Measurements from ENCODE around the gene TRAK1. TPM values are rescaled to one million over a fixed set of nuclear protein-coding genes. Genes with fewer than 3 reads are reported as not detected.

The TRAK1 gene
- polyA plus RNA-seq, 3 donors = 6.6 to 40.8 (median 7.0) TPM

DNA sequence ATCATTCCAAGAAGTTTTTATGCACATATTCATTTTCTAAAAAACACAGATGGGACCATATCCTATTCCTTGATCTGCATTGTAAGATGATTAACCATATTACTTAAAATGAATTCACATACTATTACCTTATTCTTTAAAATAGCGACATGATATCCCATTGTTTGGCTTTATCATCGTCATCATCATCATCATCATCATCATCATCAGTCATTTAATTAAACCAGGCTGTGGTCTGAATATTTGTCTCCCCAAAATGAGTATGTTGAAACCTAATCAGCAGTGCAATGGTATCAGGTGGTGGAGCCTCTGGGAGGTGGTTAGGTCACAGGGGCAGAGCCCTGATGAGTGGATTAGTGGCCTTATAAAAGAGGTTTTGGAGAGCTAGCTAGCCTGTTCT lies 4.4 kb downstream of the TRAK1 start:
- no peak overlapping the region for H3K4me3 ChIP-seq (replicated peaks in 1 of 3; ENCODE audit: low read depth in 2 of 3, low read length in 3 of 3)
- H3K36me3 Mint-ChIP-seq = peaks cover 40 to 43% of the 10 kb centered on the region in 2 donors
- H3K4me1 ChIP-seq (ENCODE audit: control insufficient read depth in 1 of 2, insufficient read depth in 2 of 2, low read length in 2 of 2) = peaks cover under 1% of the 10 kb centered on the region in 2 donors

DNA sequence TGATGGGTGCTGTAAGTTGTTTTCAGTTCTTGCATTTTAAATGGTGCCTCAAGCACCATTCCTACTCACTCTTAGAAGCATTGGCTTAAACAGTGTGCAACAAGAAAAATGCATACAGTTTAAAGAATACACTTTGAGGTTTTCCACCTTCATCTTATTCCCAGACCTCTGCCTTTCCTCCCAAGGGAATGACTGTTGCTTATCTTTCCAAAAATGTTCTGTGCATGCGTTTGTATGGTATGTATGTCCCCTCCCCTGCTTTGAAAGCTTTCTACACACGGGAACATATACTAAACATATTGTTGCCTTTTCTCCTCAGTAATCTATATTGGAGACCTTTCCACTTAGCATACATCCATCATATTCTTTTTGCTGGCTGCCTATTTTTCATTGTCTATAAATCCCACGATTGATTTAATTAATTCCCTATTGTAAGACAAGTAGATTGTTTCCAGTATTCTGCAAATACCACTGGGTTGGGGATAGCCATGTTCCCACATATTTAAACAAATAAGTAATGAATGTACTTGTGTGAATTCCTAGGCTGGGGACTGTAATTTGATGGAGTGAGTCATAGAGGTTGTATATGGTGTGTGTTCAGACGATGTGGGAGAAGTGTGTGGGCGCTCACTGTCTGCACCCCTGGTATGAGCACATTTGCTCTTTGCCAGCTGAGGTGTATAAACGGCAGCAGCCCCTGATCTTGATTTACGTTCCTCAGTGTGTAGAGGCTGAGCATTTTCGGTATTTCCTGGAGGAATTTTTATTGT lies 5.8 kb downstream of the TRAK1 start:
- Histone ChIP-seq H3K4me1 (ENCODE audit: control insufficient read depth in 1 of 2, insufficient read depth in 2 of 2, low read length in 2 of 2) (peaks cover 13 to 14% of the 10 kb centered on the region in 2 donors), H3K9me3 (replicated peaks in 1 of 2; ENCODE audit: control insufficient read depth in 1 of 2, insufficient read depth in 1 of 2, low read length in 2 of 2) (peaks cover 0 to 2% of the 10 kb centered on the region in 2 donors), H3K4me3 (replicated peaks in 1 of 3; ENCODE audit: low read depth in 2 of 3, low read length in 3 of 3) (no peak overlapping the region), H3K4me2 (replicated peaks; ENCODE audit: extremely low read depth, low read length, poor library complexity, severe bottlenecking) (no peak overlapping the region), H2AFZ (ENCODE audit: insufficient read depth, low read depth, low read length, poor library complexity, severe bottlenecking) (no peak overlapping the region), H3K27ac (ENCODE audit: low read depth in 1 of 2, low read length in 2 of 2) (no peak overlapping the region), H3K36me3 (replicated peaks in 1 of 2; ENCODE audit: control insufficient read depth in 1 of 2, insufficient read depth in 2 of 2, low read length in 2 of 2) (peaks cover 15 to 34% of the 10 kb centered on the region in 2 donors), H4K20me1 (ENCODE audit: insufficient read depth, low read length) (peaks cover 46% of the 10 kb centered on the region), H3K9ac (ENCODE audit: insufficient read depth, low read length, poor library complexity, severe bottlenecking) (no peak overlapping the region), H3K27me3 (ENCODE audit: control insufficient read depth in 2 of 2, insufficient read depth in 2 of 2, low read length in 2 of 2) (no peaks in the 10 kb centered on the region), H3K79me2 (ENCODE audit: insufficient read depth, low read length) (peaks cover 13% of the 10 kb centered on the region)
- WGBS (ENCODE audit: insufficient coverage) = 21% methylated on average over 3 of the region's 8 CpGs
- intact Hi-C loops (cut with micrococcal nuclease) = loop anchor here (5.0 to 10.0 kb wide), 4 partner anchors 80 to 202 kb away; no protein-coding TSS in a partner anchor
- Mint-ChIP-seq H3K4me3 (no peak overlapping the region), H3K27me3 (ENCODE audit: low read depth in 3 of 3) (peaks cover 0 to 4% (median 4%) of the 10 kb centered on the region in 3 donors), H3K36me3 (peaks cover 25 to 28% of the 10 kb centered on the region in 2 donors), H3K4me1 (peaks cover 18% of the 10 kb centered on the region), H3K27ac (no peak overlapping the region), H3K9me3 (peaks cover 0 to 2% (median 2%) of the 10 kb centered on the region in 7 donors)
- no peak for DNase-seq
- TF ChIP-seq, protein P1, sequence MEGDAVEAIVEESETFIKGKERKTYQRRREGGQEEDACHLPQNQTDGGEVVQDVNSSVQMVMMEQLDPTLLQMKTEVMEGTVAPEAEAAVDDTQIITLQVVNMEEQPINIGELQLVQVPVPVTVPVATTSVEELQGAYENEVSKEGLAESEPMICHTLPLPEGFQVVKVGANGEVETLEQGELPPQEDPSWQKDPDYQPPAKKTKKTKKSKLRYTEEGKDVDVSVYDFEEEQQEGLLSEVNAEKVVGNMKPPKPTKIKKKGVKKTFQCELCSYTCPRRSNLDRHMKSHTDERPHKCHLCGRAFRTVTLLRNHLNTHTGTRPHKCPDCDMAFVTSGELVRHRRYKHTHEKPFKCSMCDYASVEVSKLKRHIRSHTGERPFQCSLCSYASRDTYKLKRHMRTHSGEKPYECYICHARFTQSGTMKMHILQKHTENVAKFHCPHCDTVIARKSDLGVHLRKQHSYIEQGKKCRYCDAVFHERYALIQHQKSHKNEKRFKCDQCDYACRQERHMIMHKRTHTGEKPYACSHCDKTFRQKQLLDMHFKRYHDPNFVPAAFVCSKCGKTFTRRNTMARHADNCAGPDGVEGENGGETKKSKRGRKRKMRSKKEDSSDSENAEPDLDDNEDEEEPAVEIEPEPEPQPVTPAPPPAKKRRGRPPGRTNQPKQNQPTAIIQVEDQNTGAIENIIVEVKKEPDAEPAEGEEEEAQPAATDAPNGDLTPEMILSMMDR (IDR thresholded peaks at IDR 0.05) = no peak

More for the DNA sequence above, 4.4 kb downstream of the TRAK1 start:
- H3K36me3 ChIP-seq (replicated peaks in 1 of 2; ENCODE audit: control insufficient read depth in 1 of 2, insufficient read depth in 2 of 2, low read length in 2 of 2) = peaks cover 29 to 49% of the 10 kb centered on the region in 2 donors
- H2AFZ ChIP-seq (ENCODE audit: insufficient read depth, low read depth, low read length, poor library complexity, severe bottlenecking) = no peak overlapping the region
- H3K9ac ChIP-seq (ENCODE audit: insufficient read depth, low read length, poor library complexity, severe bottlenecking) = no peak overlapping the region
- intact Hi-C loops (cut with micrococcal nuclease) = loop anchor here (5.0 to 10.0 kb wide), 4 partner anchors 78 to 201 kb away; no protein-coding TSS in a partner anchor
- no peak for DNase-seq
- peaks cover 10% of the 10 kb centered on the region for H3K79me2 ChIP-seq (ENCODE audit: insufficient read depth, low read length)
- WGBS (ENCODE audit: insufficient coverage) = 100% methylated on average over 2 of the region's 2 CpGs
- peaks cover 0 to 14% of the 10 kb centered on the region in 2 donors for H3K9me3 ChIP-seq (replicated peaks in 1 of 2; ENCODE audit: control insufficient read depth in 1 of 2, insufficient read depth in 1 of 2, low read length in 2 of 2)
- Mint-ChIP-seq H3K4me1 (peaks cover 10% of the 10 kb centered on the region), H3K9me3 (peaks cover 0 to 14% (median 8%) of the 10 kb centered on the region in 7 donors), H3K4me3 (no peak overlapping the region), H3K27ac (peak overlapping the region in 1 of 7 donors; percentile 59), H3K27me3 (ENCODE audit: low read depth in 3 of 3) (peaks cover 0 to 4% (median 4%) of the 10 kb centered on the region in 3 donors)
- H3K4me2 ChIP-seq (replicated peaks; ENCODE audit: extremely low read depth, low read length, poor library complexity, severe bottlenecking) = no peak overlapping the region
- peaks cover 49% of the 10 kb centered on the region for H4K20me1 ChIP-seq (ENCODE audit: insufficient read depth, low read length)
- no peaks in the 10 kb centered on the region for H3K27me3 ChIP-seq (ENCODE audit: control insufficient read depth in 2 of 2, insufficient read depth in 2 of 2, low read length in 2 of 2)
- H3K27ac ChIP-seq (ENCODE audit: low read depth in 1 of 2, low read length in 2 of 2) = no peak overlapping the region
- TF ChIP-seq, protein P1 (IDR thresholded peaks at IDR 0.05) = no peak

Measured in CD14-positive monocyte (primary cell).